GM11168 (cell line): Measurements from ENCODE around the gene PTGFR.

ENCODE experiments used
- in situ Hi-C: fragments of 300-500 bp; cut with MboI; formaldehyde crosslinking; loops from one replicate; pipeline ENCODE4 v1.12.0; 2022; ENCODE audit warnings: low sequenced_read_pairs; ENCODE audit not compliant: unreplicated experiment

Gene PTGFR, protein sequence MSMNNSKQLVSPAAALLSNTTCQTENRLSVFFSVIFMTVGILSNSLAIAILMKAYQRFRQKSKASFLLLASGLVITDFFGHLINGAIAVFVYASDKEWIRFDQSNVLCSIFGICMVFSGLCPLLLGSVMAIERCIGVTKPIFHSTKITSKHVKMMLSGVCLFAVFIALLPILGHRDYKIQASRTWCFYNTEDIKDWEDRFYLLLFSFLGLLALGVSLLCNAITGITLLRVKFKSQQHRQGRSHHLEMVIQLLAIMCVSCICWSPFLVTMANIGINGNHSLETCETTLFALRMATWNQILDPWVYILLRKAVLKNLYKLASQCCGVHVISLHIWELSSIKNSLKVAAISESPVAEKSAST

DNA sequence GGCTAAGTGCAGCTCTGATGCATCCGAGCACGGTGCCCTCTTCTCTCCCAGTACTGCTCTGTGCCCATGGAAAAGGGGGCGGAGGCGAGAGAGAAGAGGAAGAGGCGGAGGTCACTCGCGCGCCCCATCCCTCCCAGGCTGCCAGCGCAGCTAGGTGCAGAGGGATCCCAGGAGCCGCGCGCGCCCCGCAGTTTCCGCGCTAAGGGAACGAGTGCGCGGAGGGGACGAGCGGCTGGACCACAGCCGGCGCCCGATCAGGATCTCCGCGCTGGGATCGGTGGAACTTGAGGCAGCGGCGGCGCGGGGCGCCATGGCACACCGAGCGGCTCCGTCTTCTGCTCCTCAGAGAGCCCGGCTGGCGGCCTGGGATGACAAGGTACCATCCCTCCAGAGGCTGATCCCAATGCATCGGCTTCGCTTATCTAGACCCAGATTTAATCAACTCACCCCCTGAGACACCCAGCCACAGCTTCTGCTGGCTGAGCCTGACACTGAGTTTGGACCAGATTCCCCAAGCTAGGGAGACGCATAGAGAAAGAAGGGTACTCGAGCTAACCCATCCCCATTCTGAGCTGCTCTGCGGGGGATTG lies at the start of gene PTGFR:
TSS of gene PTGFR (plus strand) at position 114 of the 590 bp plus-strand sequence. CDS start 1,770 bp downstream, outside the sequence.
- in situ Hi-C loops, result no loop called here

- in situ Hi-C loops, result no loop called here
Observed at GRCh38 chr1:78441921-78442320, 48.9 kb upstream of the PTGFR start.

DNA sequence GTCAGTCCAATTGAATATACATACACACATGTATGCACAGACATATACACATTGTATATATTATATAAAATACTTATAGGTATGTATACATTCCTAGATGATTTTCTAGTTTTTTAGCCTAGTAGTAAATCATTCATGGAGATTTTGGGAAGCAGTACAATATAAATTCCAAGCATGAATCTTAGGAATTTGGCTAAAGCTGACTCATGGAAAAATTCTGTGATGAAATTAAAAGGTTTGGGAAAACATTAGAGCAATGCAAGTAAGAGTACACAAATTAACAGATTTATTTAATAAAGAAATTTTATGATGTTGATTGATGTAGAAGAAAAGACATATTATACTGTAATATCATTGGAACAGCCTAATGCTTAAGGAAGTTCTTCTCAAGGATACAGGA lies 43.7 kb upstream of the PTGFR start:
- in situ Hi-C loops, result no loop called here

- in situ Hi-C loops, result no loop called here
Observed at GRCh38 chr1:78464449-78464891, 26.3 kb upstream of the PTGFR start.

- in situ Hi-C loops, result no loop called here
Observed at GRCh38 chr1:78465143-78465542, 25.6 kb upstream of the PTGFR start.

GRCh38 chr1:78468521-78468920 lies 22.3 kb upstream of the PTGFR start:
- in situ Hi-C loops, result no loop called here

DNA sequence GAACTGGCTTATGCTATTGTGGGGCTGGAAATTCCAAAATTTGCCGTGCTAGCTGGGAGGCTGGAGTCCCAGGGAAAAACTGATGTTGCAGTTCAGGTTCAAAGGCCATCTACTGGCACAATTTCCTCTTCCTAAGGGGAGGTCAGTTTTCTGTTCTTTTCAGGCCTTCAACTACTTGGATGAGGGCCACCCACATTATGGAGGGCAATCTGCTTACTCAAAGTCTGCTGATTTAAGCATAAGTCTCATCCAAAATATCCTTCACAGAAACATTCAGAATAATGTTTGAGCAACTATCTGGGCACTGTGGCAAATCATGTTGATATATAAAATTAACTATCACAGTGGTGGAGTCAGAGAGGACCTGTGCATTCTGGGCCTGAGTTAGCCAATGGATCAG lies 21.2 kb upstream of the PTGFR start:
- in situ Hi-C loops, result no loop called here

GRCh38 chr1:78471890-78472620 lies 18.7 kb upstream of the PTGFR start:
- in situ Hi-C loops, result no loop called here

DNA sequence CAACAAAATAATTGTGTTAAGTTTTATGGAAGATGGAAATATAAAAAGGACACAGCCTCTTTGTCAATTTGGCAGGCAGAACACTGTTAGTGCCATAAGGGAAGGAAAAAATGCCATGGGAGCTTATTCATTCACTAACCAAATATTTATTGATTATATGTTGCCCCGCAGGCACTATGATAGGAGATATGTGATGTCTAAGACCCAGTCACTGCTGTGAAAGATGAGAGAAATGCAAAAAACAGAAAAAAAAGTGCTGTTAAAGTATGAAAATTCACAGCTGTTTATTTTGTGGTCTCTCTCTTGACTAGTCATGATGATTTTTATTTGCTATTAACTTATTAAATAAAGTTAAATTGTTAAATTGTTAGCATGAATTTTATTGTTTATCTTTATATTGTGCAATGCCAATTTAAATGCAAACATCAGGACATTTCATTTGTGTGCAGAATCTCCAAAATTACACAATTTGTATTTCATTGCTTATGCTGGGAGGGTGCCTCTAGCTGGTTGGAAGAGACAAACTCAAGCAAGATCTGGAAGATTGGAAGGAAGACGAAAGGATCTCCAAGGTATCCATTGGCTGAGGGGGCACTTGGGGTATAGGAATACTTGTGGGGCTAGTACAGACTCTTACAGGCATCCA lies 17.8 kb upstream of the PTGFR start:
- in situ Hi-C loops, result no loop called here

DNA sequence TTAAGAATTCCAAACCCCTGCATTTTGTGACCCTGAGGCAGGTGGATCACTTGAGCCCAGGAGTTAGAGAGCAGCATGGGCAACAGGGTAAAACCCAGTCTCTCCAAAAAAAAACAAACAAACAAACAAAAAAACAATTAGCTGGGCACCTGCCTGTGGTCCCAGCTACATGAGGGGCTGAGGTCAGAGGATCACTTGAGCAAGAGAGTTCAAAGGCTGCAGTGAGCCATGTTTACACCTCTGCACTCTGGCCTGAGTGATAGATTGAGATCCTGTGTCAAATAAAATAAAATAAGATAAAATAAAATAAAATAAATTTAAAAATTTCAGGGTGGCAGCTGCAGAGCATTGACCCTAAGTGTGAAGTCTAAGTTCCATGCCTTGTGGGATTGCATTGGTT lies 16.7 kb upstream of the PTGFR start:
- in situ Hi-C loops, result no loop called here

DNA sequence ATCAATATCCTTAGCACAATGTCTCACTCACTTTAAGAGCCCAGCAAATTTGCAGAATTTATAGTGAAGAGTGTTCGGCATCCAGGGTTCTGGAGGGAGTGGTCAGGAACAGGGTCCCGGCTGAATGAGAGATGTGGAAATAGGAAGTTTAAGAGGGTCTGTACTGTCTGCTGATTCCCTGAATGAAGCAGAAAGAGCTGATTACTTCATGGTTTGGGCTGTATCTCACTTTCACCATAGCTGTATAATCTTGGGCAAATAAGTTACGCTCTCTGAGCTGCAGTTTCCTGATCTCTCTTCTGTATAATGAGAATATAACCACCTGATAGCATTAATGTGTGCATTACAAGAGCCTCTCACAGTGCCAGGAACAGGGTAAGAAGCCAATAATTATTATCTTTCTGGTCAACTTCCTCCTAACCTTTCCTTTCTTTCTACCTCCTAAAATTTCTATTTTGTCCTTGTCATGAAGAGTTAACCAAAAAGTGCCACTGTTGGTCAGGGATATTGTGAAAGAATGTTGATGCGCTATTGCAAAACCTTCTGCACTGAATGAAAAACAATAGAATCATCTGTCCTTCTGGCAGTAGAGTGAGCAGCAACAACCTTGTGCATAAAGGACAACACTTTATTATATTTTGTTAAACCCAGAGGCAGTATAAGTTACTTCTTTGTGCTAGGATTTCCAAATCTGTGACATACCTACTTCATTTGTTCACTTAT lies 14.7 kb upstream of the PTGFR start:
- in situ Hi-C loops, result no loop called here

DNA sequence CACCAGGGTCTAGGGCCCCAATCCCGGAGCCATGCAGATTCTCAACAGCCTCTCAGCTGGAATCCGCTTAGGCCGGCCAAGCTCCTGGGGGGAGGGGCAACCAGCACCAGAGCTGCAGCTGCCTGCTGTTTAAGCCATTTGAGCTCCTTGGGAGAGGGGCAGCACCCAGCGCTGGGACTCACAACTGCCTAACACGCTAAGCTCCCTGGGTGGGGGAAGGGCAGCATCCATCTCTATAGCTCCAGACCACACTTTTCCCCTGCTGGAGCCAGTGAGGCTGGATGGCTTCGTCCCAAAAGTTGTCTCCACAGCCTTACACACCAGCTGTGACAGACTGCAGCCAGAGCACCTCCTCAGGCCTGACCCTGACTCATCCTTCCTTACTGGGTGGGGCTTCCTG lies 6.9 kb upstream of the PTGFR start:
- in situ Hi-C loops, result no loop called here

- in situ Hi-C loops, result no loop called here
Observed at GRCh38 chr1:78491451-78492071, 787 bp downstream of the PTGFR start.

GRCh38 chr1:78492386-78492950 lies 1.7 kb downstream of the PTGFR start:
- in situ Hi-C loops, result no loop called here

DNA sequence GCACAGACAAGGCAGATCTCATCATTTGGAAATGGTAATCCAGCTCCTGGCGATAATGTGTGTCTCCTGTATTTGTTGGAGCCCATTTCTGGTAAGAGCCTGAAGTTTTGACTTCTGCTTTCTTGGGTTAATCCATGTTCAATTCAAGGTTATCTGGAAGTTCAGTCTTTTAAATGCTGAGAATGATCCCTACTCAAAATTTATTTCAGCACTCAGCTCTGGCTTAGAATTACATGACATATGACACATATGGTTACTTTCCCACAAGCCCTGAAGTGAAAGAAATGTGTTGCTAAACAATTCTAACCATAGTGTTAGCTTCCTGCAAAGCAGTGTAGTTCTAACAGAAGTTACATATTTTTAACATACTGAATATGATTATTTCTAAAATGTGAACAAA lies 2.7 kb downstream of the PTGFR start:
- in situ Hi-C loops, result no loop called here

DNA sequence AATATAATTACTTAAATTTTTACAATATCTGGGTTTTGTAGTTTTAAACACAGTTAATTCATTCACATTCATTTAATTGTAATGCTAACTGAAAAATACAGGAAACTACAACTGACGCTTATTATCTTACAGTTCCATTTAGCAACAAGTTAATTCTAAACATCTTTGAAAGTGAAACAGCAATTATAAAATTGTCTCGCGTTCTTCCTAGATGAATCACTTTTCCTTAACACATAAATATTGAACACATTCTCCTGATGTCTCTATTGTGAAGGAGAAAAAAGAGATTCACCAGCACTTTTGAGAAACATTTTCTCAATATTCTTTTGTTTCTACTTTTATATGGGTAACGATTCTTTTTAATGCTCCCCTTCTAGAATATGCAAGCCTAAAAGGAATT lies 6.4 kb downstream of the PTGFR start:
- in situ Hi-C loops, result no loop called here

GRCh38 chr1:78500529-78500928 lies 9.8 kb downstream of the PTGFR start:
- in situ Hi-C loops, result no loop called here

- in situ Hi-C loops, result no loop called here
Observed at GRCh38 chr1:78501203-78501602, 10.4 kb downstream of the PTGFR start.

DNA sequence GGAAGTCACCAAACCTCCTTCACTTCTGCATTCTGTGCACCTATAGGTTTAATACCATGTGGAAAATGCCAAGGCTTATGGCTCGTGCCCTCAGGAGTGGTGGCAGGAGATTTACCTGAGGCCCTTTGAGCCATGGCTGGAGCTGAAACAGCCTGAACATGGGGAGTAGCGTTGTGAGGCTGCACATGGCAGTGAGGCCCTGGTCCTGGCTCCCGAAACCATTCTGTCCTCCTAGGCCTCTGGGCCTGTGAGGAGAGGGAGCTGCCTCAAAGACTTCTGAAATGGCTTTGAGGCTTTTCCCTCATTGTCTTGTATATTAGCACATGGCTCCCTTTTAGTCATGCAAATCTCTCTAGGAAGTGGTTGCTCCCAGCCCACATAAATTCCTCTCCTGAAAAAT lies 20.6 kb downstream of the PTGFR start:
- in situ Hi-C loops, result no loop called here
